Measurements from ENCODE around the gene PERM1.
"Not testable (repeated sequence)": the region's sequence is repeated elsewhere in the genome, so short reads cannot be mapped to it uniquely, and the experiment has no call there.

PERM1 gene

GRCh38 chr1:978069-978834, 3.6 kb downstream of the PERM1 start:
- no peak for DNase-seq

GRCh38 chr1:976791-977190, 5.1 kb downstream of the PERM1 start:
- DNase-seq = not testable (repeated sequence)

DNA sequence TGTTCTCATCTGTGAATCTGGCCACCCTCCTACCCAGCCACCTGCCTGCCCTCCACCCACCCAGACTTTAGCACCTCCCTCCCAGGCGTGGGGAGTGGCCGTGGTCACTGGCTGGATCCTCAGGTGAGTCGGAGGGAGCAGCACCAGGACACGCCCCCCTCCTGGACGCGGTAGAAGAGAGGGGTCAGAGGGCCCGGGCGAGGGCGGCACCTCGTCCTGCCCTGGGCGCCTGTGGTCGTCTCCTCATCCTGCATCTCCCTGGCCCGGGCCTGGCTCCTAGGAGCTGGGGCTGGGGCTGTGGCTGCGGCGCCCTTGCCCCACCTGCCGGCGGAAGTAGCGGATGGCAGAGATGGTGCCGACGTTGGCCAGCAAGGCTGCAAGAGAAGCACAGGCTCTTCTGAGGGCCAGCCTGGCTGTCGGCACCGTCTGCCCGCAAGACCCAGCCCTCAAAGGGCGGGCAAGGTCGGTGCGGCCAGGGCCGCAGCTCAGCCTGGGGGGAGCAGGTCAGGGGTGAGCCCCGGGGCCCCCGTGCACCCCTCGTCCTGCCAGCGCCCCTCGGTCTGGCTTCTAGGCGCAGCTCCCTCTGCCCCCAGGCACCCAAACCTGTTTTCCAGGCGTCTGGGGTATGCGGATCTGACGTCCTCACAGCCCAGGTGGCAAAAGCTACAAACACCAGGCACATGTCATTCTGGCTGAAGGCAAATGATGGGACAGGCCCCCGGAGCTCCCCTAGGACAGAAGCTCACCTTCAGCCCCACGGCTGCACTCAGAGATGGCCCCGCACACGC, 5.8 kb downstream of the PERM1 start:
- peak; percentile 86 for DNase-seq

DNA sequence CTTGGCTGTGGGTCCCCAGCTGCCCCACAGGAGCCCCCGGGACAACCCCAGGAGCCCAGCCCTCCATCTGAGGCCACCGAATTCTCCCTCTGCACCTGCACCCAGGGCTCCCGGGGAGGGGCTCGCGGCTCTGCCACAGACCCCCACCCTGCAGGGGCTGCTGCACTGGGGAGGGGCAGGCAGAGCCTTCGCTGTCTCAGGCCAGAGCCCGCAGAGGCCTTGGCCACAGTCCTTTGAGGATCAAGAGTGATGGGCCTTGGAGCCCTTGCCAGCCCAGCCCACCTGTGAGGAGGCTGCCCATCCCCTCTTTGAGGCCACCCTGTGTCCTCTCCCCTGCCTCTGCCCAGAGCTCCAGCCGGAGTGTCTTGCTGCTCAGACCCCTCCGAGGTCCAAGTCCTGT, 6.5 kb downstream of the PERM1 start:
- DNase-seq = no peak

DNA sequence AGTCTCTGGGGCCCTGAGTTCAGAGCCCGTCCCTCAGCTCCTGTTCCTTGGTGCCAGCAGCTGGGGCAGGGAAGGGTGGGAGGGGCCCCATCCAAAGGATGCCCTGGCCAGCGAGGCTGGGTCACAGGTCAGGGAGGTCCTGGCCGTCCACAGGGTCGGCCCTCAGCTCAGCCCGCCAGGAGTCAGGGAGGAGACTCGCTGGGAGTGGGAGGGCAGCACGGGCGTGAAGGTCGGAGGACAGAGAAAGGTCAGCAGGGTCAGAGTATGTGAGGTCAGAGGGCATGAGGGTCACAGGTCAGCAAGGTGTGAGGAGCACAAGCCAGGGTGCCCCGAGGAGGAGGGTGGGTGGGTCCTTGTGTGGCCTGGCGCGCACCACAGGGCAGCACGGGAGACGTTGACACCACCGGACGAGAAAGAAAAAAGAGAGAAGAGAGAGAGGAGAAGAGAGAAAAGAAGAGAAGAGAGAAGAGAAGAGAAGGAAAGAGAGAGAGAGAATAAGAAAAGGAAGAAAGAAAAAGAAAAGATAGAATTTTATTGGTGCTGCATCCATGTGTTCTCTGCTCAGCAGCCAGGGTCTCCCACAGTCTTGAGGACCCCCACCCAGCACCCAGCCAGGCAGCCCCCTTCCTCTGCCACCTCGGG, 7.1 kb downstream of the PERM1 start:
- DNase-seq = no peak

- DNase-seq = no peak
These were observed 7.6 kb downstream of the PERM1 start for GRCh38 chr1:974293-974640.

- DNase-seq = no peak
These were observed 8.2 kb downstream of the PERM1 start for GRCh38 chr1:973459-974292.

DNA sequence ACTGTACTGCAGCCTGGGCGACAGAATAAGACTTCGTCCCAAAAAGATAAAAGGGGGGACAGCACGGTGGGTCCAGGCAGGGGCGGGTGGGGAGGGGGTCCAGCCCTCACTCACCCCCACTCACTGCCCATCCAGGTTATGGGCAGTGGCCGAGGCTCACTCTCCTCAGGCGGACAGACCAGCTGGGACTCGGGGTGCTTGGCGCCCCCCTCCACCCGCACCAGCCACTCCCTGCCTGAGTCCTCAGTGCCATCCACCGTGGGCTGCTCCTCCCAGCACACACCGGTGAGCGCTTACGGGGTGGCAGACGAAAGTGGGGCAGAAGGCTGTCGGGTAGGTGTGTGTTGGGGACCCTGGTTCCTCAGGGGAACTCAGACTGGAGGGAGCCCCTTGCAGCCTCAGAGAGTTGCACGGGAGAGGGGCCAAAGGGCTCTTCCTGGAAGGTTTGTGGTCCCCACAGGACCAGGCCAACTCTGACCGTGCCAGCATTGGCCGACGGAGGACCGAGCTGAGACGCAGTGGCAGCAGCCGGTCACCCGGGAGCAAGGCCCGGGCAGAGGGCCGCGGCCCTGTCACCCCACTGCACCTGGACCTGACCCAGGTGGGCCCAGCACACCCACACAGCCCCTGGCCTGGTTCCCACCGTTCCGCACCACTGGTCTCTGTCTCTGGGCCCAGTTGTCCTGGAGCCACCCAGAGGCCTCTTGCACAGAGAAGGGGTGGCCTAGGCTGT, 9.0 kb downstream of the PERM1 start:
- DNase-seq = no peak

DNA sequence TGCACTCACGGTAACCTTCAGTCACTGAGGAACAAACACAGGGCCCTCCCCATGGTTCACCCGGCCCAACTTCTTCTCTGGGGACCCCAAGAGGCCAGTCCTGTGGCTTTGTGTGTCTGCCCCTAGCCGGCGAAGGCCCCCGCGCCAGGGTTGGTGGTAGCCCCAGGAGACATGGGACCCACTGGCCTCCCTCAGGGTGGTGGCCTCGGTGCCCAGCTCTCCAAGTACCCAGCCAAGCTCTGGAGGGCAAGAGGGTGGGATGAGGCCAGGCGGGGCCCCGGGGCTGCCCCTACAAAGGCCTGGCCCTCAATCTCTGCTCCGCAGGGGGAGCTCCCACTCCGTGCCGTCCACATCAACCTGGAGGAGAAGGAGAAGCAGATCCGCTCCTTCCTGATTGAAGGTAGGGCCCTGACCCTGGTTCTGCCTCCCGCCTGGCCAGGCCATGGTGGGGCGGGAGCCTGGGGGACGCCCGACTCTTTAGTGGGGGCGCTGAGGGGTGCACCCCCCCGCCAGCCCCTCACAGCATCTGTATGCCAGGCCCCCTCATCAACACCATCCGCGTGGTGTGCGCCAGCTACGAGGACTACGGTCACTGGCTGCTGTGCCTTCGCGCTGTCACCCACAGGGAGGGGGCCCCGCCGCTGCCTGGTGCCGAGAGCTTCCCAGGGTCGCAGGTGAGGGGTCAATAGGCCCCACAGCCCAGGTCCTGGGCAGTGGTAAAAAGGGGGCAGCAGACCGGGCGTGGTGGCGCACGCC, 10.0 kb downstream of the PERM1 start:
- no peak for DNase-seq

DNA sequence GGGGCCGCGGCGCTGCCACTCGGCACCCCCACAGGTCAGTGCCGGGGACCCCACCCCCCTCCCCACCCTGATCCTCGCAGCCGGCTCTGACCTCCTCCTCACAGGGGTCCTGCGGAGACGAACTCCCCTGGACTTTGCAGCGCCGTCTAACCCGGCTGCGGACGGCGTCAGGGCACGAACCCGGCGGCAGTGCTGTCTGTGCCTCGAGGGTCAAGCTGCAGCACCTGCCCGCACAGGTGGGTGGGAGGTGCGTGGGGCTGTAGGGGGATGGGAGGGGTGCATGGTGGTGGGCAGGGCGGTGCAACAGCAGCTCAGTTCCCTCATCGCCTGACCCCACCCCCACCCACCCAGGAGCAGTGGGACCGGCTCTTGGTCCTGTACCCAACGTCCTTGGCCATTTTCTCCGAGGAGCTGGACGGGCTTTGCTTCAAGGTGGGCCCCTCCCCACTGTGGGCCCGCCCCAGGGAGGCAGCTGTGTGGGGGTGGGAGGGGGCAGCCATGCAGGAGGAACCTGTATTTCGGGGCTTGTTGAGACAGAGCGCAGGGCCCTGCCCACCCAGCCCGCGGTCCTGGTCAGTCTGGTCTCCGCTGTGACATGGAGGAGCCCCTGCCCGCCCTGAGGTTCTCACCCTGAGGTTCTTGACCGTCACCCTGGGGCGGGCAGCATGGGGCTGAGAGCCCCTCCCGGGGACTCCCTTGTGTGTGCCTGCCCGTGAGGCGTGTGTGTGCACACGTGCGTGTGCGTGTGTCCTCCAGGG, 10.7 kb downstream of the PERM1 start:
- DNase-seq = no peak

- DNase-seq = no peak
These were observed 11.5 kb downstream of the PERM1 start for GRCh38 chr1:970242-970972.

DNA sequence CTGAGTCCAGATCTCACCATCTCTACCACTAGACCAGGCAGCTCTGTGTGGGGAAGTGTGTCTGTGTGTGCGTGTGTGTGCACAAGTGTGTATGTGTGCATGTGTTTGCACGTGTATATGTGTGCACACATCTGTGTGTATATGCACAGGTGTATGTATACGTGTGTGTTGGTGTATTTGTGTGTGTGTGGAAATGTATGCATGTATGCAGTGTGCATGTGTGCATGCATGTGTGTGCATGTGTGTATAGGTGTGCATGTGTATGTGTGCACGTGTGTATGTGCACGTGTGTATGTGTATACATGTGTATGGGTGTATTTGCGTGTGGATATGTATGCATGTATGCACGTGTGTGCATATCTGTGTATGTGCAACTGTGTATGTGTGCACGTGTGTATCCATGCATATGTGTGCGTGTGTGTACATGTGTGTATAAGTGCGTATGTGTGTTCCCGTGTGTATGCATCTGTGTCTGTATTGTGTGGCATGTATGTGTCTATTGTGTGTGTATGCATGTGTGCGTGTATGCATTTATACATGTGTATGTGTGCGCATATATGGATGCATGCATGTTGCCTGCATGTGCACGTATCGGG, 12.5 kb downstream of the PERM1 start:
- no peak for DNase-seq

DNA sequence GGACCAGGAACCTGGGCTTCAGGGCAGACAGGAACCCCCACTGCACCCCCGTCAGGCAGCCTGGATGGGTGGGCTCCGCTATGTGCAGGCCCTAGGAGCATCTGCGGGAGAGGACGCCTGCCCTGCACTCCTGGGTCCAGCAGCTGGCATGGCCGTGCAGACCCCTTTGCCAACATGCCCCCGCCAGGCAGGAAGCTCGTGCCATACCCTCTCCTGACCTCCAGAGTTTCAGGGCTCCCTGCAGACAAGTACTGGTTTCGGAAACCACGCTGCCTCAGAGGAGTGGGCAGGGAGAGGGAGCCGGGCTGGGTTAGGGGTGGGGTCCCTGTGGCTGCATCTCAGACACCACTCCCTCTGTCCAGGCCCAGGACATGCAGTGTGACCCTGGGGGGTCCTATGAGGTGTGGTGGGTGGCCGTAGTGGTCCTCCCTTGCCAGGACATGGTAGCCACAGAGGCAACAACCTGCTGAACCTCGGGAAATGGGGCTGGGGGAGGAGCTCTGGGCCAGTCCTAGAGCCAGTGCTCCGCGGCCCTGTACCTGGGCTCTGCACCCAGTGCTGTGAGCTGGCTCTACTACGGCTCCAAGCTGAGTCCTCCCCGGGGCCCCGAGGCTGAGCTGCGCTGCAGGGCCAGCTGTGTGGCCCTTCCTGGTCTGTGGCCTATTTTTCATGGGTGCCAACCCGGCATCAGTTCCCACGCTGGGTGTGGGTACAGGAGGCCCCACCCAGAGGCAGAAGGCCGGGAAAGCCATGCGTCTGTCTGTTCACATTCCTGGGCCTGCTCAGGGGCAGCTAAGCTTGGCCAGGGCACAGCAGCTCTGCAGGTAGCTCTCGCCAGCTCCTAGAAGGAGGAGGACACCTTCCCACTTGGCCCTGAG, 14.2 kb downstream of the PERM1 start:
- no peak for DNase-seq

- DNase-seq = peak; percentile 93
These were observed 15.1 kb downstream of the PERM1 start for GRCh38 chr1:966704-967300.

GRCh38 chr1:966135-966703, 15.7 kb downstream of the PERM1 start, which contains the start of gene PLEKHN1:
TSS of gene PLEKHN1 (plus strand) at chr1:966482. CDS start at chr1:966532, 50 bp downstream.
- DNase-seq = peak; percentile 80

DNA sequence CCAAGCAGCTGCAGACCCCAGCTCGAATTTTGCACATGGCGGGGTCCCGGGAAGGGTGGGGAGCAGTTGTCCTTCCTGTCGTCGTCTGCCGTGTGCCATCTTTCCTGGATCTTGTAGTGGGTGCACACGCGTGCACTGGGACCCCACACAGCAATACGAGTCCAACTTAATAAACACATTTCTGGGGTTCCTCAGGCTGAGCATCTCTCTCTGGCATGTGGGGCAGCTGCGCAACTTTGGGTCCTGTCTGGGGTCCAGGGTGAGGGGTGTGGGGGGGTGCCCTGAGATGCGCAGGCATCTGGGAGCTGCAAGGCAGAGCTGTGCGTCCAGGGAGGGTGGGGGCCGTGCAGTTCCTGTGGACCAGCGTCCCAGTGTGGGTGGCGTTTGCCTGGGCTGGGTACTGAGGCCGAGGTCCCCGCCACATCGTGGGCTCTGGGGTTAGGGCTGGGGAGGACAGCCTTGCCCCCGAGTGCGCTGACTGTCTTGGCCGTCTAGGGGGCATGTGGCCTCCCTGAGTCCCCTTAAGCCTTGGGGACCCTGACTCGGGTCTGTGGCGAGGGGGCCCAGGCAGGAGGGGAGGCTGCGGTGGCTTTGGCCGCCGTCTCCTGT, 16.3 kb downstream of the PERM1 start:
- DNase-seq = no peak
